K562 (cell line): ENCODE results near the gene NELFE. TPM values are rescaled to one million over a fixed set of nuclear protein-coding genes. Genes with fewer than 3 reads are reported as not detected.
A peak's percentile ranks its signal among the peaks of the same experiment; 100 is the strongest.

Experiments used
- RERE ChIP-seq: sonication (generic); formaldehyde crosslinking; IDR thresholded peaks from 2 replicates; pipeline ENCODE4 v1.8.0; 2023; ENCODE audit warnings: missing genetic modification reagents, mild to moderate bottlenecking, borderline replicate concordance
- USF1 ChIP-seq: sonication (generic); formaldehyde crosslinking; IDR thresholded peaks from 2 replicates; pipeline ENCODE4 v1.9.0; 2022; ENCODE audit warnings: mild to moderate bottlenecking, missing genetic modification reagents
- USF2 ChIP-seq: sonication (generic); formaldehyde crosslinking; IDR thresholded peaks from 2 replicates; pipeline ENCODE4 v1.5.0; 2020; ENCODE audit warnings: missing genetic modification reagents
- polyA plus RNA-seq, 8 experiments: library from polyadenylated mRNA; depleted of rRNA in 4 of 8; stranded (reverse) in 5 of 8; unstranded in 3 of 8; fragments of >200 nt; fragmentation: Nextera tagmentation in 2 of 8; fragmentation: Illumina TruSeq in 1 of 8; extraction: Ambion mirVana in 2 of 8; extraction: Trizol in 1 of 8; gene quantifications; 2 replicates each; pipeline versions ENCODE4 v1.2.1 to v1.2.3, GENCODE V29; 2011 to 2014; ENCODE audit warnings: inconsistent platforms in 1 of 8, missing spikeins in 1 of 8
- total RNA-seq, 7 experiments: library from RNA; depleted of rRNA in 6 of 7; stranded (reverse); fragments of >200 nt in 6 of 7; fragmentation: Illumina TruSeq in 2 of 7; extraction: Trizol in 2 of 7; gene quantifications; 2 replicates each; pipeline versions ENCODE4 v1.2.1 to v1.2.3, GENCODE V29; 2011 to 2021; ENCODE audit warnings: low replicate concordance in 1 of 7

NELFE gene
- total and polyA plus RNA-seq, 9 of the 15 experiments (the other 6 are each of a cell fraction or from before 2014, with no cell fraction given): 15.2 to 157 (median 91.5) TPM

- TF ChIP-seq RERE (CRISPR knock-in tag) (no peak), USF1 (CRISPR knock-in tag) (peak; percentile 49), USF2 (CRISPR knock-in tag) (peak; percentile 53)
Measured at GRCh38 chr6:31935823-31936222, 22.9 kb downstream of the NELFE start (continued).
